ENCODE measurements around the gene NFXL1.

DNA sequence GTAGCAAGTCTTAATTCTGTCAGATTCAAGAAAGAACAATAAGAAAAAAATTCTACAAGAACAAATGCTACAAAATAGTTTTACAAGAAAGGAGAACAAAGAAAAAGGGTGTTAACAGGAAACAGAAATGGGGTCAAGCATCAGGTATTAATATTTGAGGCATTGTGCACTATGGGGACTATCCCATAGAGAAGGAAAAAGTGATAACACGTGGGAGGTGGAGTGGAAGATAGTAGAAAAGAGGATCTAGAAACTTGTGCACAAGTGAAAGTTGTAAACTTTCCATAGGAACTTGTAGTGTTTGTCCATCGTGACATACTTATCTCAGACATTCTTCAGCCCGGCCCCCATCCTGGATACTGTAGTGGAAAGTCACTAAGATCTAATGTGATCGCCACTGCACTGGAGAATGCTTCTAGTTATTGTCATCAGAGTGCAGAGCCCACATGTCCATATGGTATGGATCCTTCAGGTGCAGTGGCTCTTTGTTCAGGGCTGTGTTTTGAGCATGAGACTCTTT lies 15.4 kb upstream of the NFXL1 start:
- TF ChIP-seq POLR2A (IDR thresholded peaks at IDR 0.05; ENCODE audit: low read length) (no peak), GATA1 (IDR thresholded peaks at IDR 0.05; ENCODE audit: low read depth, low read length) (no peak)

All from erythroblast (primary cell).